GM21367 (cell line): Measurements from ENCODE around the gene FSIP1.
A peak's percentile ranks its signal among the peaks of the same experiment; 100 is the strongest.

Experiments
- ATAC-seq: cut with Tn5 transposase; IDR thresholded peaks from one replicate; pipeline ENCODE4 v1.9.1; 2021; ENCODE audit not compliant: unreplicated experiment

The FSIP1 gene

DNA sequence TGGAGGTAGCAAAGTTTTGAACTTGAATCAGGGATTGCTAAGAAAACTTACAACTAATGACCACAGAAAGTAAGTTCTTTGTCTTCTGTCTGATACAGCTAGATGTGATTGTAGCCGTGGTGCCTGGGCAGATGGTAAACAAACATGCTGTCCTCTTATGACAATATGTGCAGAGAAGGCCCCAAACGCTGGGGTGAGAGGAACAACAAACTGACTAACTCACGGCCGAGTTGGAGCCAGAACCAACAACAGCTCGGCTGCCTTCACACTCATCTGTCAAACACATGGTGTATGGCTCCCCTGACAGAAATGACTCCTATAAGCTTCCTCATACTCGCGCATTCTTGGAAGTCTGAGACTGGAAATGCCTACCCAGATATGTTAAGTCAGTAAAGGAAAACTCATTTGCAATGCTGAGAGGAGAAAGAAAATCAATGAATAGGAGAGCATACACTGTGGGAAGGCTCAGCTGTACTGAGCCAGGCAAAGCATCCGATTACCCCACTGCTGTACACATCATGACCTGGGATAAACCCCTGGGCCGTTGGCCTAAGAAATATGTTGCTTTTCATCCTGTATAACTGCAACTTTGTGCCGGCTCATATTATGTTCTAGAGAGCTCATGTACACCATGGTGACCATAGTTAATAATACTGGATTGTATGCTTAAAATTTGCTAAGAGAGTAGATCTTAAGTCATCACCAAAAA, 196.1 kb downstream of the FSIP1 start:
- ATAC-seq, result no peak

GRCh38 chr15:39585871-39586301, 196.8 kb downstream of the FSIP1 start:
- ATAC-seq, result no peak

GRCh38 chr15:39585389-39585841, 197.2 kb downstream of the FSIP1 start:
- no peak for ATAC-seq

DNA sequence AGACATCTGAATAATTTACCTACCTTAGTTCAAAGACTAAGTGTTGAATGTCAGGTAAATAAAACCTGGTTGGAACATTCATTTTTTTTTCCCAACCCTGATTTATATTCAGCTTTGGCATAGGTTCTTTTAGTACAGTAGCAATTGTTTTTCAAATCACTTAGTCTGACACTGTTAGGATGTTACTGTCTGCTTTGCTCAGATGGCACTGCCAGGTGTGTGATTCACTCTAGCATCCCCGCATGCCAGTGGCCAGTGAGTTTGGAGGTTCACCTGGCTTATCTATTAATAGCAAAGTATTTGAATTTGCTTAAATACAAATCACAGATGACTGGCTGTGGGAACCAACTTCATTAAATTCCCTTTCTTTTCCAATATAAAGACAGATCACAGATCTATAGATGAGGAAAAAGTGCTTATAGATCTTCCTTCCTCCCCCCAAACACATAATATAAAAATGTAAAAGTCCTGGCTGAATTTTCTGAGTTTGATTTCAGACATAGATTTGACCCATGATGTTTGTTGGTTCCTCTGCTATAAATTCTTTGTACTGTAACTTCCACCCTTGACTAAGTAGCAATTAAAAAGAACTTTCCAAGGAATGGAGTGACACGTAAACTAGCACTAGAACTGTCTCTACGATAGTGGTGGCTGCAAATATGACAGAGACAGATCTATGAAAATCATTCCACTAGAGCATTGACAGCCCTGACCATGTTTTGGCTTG, 197.8 kb downstream of the FSIP1 start:
- no peak for ATAC-seq

DNA sequence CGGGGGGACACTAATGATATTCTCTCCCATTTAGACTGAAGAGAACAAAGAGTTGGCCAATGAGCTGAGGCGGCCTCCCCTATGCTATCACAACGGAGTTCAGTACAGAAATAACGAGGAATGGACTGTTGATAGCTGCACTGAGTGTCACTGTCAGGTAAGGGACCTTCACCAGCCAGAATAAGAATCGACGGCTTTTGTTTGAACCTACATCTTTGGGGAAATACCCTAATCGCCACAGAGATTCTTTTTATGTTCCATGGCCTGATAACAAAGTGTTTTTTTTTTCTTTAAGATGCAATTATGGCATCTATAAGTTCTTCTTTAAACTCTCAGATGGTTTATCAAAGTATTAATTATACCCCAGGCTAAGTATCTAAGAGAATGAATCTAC, 198.4 kb downstream of the FSIP1 start:
- ATAC-seq, result no peak

DNA sequence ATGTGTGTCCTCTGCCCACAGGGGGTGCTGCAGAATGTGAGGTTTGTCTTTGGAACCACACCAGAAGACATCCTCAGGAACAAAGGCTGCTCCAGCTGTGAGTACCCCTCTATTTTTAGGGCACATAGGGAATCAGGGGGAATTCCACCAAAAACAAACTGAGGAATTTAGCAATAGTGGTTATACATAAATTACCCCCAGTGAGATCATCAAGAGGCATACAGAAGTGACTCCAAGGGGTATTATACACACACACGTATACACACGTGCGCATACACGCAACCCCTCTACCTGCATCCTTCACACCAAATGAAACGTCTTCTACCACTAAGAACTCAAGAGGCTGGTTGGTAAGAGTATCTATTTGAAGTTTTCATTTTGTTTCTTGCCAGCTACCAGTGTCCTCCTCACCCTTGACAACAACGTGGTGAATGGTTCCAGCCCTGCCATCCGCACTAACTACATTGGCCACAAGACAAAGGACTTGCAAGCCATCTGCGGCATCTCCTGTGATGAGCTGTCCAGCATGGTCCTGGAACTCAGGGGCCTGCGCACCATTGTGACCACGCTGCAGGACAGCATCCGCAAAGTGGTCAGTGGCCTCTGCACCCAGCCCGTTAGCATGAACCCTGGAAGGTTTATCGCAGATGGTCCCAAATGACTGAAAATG, 198.9 kb downstream of the FSIP1 start:
- ATAC-seq, result no peak

DNA sequence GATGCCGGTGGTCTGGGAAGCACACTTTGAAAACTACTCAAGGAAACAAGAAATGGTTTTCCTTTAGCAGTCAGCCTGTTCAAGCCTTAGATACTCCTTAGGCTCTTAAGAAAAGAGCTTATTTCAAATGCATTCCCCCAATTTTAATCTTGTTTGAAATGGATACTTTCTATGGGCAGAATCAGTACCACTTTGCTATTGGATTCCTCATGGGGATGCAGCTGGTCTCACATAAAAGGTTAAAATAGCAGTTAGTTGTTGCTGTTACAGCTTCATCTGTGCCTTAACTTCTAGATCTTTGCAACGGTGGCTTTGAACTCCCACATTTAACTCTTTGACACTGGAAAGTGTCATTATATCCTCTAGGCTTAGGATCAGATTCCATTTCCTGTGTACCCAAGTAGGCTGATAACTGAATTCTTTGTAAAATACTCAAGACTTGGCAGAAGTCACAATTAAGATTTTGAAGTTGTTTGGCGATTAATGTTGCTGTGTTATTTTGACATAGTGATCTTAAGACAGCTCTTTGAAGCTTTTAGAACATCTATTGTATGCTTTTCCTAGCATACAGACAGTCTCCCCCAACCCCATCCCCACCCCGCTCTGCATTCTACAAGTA, 199.6 kb downstream of the FSIP1 start:
- no peak for ATAC-seq

DNA sequence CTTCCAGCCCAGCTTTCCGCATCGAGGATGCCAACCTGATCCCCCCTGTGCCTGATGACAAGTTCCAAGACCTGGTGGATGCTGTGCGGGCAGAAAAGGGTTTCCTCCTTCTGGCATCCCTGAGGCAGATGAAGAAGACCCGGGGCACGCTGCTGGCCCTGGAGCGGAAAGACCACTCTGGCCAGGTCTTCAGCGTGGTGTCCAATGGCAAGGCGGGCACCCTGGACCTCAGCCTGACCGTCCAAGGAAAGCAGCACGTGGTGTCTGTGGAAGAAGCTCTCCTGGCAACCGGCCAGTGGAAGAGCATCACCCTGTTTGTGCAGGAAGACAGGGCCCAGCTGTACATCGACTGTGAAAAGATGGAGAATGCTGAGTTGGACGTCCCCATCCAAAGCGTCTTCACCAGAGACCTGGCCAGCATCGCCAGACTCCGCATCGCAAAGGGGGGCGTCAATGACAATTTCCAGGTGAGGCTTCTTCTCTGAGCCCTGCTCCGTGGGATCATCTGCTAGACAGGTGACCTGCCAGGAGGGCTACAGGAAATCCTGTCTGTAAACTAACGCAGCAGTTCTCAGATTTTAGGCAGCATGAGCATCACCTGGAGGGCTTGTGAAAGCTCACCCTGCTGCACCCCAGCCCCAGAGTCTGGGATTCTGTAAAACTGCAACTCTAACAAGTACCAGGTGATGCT, 200.2 kb downstream of the FSIP1 start:
- ATAC-seq, result no peak

- ATAC-seq, result no peak
Measured at GRCh38 chr15:39581793-39582285, 200.8 kb downstream of the FSIP1 start.

DNA sequence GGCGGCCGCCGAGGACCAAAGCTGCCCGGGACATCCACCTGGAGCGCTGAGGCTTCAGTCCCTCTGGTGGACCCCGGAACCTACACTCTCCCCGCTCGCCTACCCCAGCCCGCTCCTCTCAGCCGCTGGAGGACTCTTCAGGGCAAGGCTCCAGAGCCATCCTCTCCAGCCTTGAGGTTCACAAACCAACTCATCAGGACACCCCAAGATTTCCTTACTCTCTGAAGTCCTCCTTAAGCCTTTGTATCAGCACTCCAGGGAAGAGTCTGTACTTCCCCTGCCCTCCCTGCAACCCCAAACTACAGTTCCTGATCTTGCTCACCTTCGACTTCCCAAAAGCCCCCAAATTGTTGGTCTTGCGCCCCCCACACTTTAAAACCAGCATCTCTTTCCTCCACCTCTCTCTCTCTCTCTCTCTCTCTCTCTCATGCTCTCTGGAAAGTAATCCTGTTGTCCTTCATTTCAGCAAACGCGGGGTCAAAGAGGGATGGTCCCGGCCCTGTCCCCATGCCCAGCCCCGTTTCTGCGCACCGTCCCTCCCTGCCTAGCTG, 201.3 kb downstream of the FSIP1 start:
- ATAC-seq, result no peak

DNA sequence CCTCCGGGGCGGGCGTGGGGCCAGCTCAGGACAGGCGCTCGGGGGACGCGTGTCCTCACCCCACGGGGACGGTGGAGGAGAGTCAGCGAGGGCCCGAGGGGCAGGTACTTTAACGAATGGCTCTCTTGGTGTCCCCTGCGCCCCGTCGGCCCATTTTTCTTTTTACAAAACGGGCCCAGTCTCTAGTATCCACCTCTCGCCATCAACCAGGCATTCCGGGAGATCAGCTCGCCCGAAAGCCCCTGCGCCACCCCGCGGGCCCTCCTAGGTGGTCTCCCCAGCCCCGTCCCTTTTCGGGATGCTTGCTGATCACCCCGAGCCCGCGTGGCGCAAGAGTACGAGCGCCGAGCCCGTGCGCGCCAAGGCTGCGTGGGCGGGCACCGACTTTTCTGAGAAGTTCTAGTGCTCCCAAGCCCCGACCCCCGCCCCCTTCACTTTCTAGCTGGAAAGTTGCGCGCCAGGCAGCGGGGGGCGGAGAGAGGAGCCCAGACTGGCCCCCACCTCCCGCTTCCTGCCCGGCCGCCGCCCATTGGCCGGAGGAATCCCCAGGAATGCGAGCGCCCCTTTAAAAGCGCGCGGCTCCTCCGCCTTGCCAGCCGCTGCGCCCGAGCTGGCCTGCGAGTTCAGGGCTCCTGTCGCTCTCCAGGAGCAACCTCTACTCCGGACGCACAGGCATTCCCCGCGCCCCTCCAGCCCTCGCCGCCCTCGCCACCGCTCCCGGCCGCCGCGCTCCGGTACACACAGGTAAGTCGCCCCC, 202.0 kb downstream of the FSIP1 start, which contains the start of gene THBS1:
THBS1 (plus strand) TSS at position 595 of the 757 bp plus-strand sequence. CDS start 779 bp downstream, outside the sequence.
- peak; percentile 6 for ATAC-seq

DNA sequence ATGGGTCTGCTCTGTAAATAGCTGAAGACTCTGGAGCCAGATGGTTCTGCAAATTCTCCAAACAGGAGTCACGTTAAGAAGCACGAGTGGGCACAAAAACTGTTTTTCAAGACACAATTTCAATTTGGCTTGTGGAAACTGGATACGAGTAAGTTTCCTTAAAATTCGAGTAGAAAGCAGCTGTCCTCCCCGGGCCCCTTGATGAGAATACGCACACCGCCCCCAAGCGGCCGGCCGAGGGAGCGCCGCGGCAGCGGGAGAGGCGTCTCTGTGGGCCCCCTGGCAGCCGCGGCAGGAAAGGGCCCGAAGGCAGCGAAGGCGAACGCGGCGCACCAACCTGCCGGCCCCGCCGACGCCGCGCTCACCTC, 202.5 kb downstream of the FSIP1 start:
- ATAC-seq, result peak; percentile 77

DNA sequence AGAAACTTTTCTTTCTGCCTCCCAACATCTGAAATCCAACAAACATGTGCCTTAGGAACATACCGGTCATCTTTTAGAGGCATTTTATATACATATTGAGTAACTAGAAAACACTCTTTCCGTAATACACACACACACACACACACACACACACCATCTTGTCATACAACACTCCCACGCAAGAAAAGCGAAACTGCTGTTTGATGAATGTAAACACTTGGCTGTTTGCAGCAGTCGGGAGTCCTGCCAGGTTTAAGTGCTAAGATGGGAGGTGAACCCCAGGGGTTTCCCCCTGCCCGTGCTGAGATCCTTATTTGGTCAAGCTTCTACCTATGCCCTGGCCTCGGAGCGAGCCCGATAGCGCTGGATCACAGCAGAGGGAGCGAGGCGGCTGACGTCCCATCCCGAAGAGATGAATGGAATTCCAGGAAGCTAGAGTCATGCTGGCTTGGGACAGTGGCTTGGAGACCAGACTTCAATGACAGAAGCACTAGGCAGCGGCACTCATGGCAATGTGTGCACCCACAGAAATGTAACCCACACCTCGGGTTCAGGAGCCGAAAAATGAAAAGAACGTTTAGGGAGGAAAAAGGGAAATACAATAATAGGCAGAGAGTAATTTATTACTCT, 203.0 kb downstream of the FSIP1 start:
- no peak for ATAC-seq

DNA sequence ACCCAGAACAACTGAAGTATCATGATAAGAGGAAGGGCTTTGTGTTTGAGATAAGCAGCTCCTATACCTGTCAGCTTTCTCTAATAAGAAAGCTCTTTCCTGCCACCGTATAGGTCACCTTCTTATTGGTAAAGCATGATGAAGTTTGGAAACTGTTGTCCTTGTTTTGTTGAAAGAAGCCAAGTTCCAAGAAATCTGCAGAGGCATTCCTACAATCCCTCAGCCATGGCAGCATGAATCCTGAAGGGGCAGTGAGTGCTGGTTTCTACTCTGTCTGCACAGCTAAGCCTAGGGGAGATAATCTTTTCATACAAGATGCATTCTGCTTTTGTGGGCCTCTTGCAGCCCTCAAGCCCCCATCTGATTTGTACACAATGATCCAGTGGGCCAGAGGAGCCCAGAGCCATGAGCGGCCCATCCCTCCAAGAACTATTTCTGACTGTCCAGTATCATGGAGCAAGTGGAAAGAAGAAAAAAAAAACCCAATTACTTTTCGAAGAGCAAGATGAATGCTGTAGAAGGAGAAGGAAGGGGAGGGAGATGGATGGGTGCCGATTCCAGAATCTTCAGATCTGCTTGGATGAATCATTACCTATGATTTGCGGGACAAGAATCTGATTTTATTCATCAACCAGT, 203.7 kb downstream of the FSIP1 start:
- no peak for ATAC-seq

GRCh38 chr15:39575180-39575579, 207.5 kb downstream of the FSIP1 start:
- ATAC-seq, result no peak

DNA sequence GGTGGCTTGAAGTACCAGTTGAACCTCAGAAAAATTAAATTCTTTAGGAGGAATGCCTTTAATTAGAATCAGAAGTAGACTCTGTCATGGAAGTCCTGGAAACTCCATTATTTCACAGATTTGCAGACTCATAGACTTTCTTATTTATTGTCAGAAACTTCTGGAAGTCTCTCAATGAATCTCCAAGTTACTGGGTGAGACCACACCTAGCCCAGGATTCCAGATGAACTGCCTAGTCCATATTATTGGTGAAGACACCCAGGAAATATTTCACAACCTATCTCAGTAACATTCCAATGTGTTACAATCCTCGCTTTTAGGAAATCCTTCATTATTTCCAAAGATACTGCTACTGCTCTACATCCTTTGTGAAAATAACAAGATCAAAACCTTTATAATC, 208.2 kb downstream of the FSIP1 start:
- no peak for ATAC-seq

DNA sequence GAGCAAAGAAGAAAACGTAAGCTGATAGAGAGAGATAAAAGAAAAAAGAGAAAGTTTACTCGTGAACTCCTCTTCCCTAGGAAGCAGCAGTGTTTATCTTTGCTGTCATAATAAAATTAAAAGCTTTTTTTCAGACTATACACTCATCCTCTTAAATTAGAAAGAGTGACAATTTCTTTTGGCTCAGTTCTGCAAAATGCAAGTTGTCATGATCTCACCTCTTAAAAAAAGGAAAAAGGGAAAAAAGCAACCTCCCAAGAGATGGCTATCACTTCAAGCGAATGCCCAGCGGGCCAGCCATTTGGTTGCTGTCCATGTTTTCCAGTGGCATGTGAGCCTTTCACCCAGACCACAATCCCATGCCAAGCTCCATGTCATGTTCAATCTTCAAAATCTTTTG, 208.8 kb downstream of the FSIP1 start:
- ATAC-seq, result no peak

- no peak for ATAC-seq
Measured at GRCh38 chr15:39573287-39573686, 209.4 kb downstream of the FSIP1 start.

GRCh38 chr15:39565851-39566250, 216.8 kb downstream of the FSIP1 start:
- no peak for ATAC-seq
